ENCODE data around the gene TBC1D22B.

GRCh38 chr6:37381579-37381978 lies 124.0 kb downstream of the TBC1D22B start:
- TF ChIP-seq, protein P1, sequence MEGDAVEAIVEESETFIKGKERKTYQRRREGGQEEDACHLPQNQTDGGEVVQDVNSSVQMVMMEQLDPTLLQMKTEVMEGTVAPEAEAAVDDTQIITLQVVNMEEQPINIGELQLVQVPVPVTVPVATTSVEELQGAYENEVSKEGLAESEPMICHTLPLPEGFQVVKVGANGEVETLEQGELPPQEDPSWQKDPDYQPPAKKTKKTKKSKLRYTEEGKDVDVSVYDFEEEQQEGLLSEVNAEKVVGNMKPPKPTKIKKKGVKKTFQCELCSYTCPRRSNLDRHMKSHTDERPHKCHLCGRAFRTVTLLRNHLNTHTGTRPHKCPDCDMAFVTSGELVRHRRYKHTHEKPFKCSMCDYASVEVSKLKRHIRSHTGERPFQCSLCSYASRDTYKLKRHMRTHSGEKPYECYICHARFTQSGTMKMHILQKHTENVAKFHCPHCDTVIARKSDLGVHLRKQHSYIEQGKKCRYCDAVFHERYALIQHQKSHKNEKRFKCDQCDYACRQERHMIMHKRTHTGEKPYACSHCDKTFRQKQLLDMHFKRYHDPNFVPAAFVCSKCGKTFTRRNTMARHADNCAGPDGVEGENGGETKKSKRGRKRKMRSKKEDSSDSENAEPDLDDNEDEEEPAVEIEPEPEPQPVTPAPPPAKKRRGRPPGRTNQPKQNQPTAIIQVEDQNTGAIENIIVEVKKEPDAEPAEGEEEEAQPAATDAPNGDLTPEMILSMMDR (IDR thresholded peaks at IDR 0.05): peak; percentile 35 to 56 (median 38)
- no peak for TF ChIP-seq POLR2A (IDR thresholded peaks at IDR 0.05)
